Adipocyte (in vitro differentiated cells): Measurements from ENCODE around the gene LIMS4.
"Not testable (repeated sequence)": the region's sequence is repeated elsewhere in the genome, so short reads cannot be mapped to it uniquely, and the experiment has no call there.

Experiments
- DNase-seq: peaks from one replicate; pipeline ENCODE4 v3.0.0-alpha.2; 2015; ENCODE audit warnings: low read depth
- H3K27me3 ChIP-seq: replicated peaks from 2 replicates; pipeline ENCODE4 v1.7.0; 2013; ENCODE audit warnings: mild to moderate bottlenecking, low read length, moderate library complexity; ENCODE audit not compliant: control insufficient read depth, insufficient read depth
- H3K36me3 ChIP-seq: 2 replicates; pipeline ENCODE4 v1.7.0; 2013; ENCODE audit warnings: low read length, mild to moderate bottlenecking, moderate library complexity; ENCODE audit not compliant: control insufficient read depth, insufficient read depth, severe bottlenecking
- H3K4me1 ChIP-seq: 2 replicates; pipeline ENCODE4 v1.7.0; 2013; ENCODE audit warnings: mild to moderate bottlenecking, low read length, moderate library complexity; ENCODE audit not compliant: control insufficient read depth, insufficient read depth
- H3K4me3 ChIP-seq: 2 replicates; pipeline ENCODE4 v1.7.0; 2013; ENCODE audit warnings: mild to moderate bottlenecking, low read length, moderate library complexity
- H3K9ac ChIP-seq: 2 replicates; pipeline ENCODE4 v1.7.0; 2013; ENCODE audit warnings: mild to moderate bottlenecking, low read length, moderate library complexity
- H3K9me3 ChIP-seq: 2 replicates; pipeline ENCODE4 v1.7.0; 2013; ENCODE audit warnings: mild to moderate bottlenecking, low read length, moderate library complexity; ENCODE audit not compliant: control insufficient read depth

LIMS4 gene

DNA sequence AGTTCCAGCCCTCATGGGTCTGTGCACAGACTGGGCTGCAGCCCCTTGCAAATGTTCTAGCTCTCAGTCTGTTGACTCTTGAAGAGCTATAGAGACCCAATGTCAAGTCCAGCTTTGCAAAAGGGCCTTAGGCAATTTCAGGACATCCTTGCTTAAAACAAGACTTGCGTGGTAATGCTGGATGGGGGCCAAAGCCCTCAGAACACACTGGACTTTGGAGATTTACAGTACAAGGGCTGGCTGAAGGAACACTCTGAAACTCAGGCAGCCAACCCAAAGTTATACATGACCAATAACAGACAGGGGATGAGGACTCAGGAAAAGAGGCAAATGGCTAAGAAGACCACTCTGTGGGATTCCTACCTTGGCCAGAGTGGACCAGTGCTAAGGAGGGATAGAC is 68.4 kb downstream of the LIMS4 start:
- DNase-seq, H3K9me3 ChIP-seq, H3K4me1 ChIP-seq, H3K27me3 ChIP-seq, H3K4me3 ChIP-seq, H3K9ac ChIP-seq, H3K36me3 ChIP-seq: not testable (repeated sequence)

DNA sequence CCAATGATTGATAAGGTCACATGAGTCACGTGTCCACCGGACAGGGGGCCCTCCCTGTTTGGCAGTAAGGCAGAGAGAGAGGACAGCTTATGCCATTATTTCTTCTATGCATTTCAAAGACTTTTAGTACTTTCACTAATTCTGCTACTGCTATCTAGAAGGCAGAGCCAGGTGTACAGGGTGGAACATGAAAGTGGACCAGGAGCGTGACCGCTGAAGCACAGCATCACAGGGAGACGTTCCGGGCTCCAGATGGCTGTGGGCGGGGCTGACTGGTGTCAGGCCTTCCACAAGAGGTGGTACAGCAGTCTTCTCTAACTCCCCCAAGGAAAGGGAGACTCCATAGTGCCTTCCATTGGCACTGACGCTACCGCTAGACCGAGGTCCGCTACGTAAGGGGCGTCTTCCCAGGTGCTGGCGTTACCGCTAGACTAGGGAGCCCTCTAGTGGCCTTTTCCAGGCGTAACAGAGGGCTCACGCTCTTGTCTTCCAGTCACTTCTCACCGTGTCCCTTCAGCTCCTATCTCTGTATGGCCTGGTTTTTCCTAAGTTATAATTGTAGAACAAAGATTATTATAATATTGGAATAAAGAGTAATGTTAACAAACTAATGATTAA is 71.5 kb downstream of the LIMS4 start:
- H3K9ac ChIP-seq = not testable (repeated sequence)

DNA sequence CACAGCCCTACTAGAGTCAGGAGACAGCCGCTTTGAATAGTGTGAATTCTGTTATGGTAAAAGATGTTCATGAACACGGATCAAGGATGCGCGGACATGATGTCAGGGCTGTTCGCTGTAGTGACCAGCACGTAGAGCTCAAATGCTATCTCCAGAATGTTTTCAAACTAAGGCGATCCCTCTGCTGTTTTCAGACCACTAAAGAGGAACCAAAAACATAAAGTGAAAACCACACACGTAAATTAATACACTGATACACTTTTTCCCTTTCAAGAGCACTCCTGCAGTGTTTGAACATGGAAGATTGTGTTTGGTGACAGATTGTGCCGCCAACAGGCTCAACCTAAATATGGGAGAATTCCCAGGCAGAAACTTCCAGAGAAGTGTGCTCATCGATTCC is 73.2 kb downstream of the LIMS4 start:
- not testable (repeated sequence) for H3K36me3 ChIP-seq, H3K27me3 ChIP-seq, DNase-seq, H3K9me3 ChIP-seq, H3K4me1 ChIP-seq, H3K9ac ChIP-seq, H3K4me3 ChIP-seq

More for the DNA sequence above, 71.5 kb downstream of the LIMS4 start:
- H3K4me3 ChIP-seq, H3K36me3 ChIP-seq, H3K27me3 ChIP-seq, H3K4me1 ChIP-seq, DNase-seq, H3K9me3 ChIP-seq: not testable (repeated sequence)

DNA sequence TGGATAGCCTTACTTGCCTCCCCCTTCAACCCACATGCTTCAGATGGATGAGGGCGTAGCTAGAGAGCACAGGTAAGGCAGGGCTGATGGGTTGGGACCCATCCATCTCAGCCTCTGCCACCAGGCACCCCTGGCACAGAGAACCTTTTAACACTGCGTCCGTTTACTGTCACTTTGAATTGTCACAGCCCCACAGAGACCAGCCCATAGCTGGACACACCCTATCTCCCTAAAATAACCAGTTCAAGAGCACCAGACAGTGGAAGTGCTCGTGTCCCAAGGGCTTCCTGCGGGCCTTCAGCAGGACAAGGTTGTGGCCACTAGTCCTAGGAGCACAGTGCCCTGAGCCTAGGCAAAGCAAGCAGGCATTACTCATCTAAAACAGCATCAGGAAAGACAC is 76.6 kb downstream of the LIMS4 start:
- not testable (repeated sequence) for H3K4me1 ChIP-seq, H3K4me3 ChIP-seq, DNase-seq, H3K9ac ChIP-seq, H3K27me3 ChIP-seq, H3K36me3 ChIP-seq, H3K9me3 ChIP-seq
